CD4-positive, alpha-beta memory T cell (primary cell): ENCODE measurements around the gene NTN5. TPM values are rescaled to one million over a fixed set of nuclear protein-coding genes. Genes with fewer than 3 reads are reported as not detected.
A peak's percentile ranks its signal among the peaks of the same experiment; 100 is the strongest.
"Not testable (repeated sequence)": the region's sequence is repeated elsewhere in the genome, so short reads cannot be mapped to it uniquely, and the experiment has no call there.

Source experiments
- CTCF ChIA-PET: fragments of 350-600 bp; sonication (Branson Sonifier 250); formaldehyde crosslinking; loops from one replicate; lab custom pipeline; 2021; ENCODE audit warnings: inconsistent platforms; ENCODE audit not compliant: partially characterized antibody; lab: Charles Lee
- POLR2A ChIA-PET: fragments of 350-600 bp; sonication (Branson Sonifier 250); formaldehyde crosslinking; loops from one replicate; lab custom pipeline; 2021; ENCODE audit not compliant: partially characterized antibody; lab: Charles Lee
- DNase-seq, 5 donors: peaks; one replicate each; pipeline versions ENCODE4 v3.0.0 to v3.0.0-alpha.2; 2020 to 2022; ENCODE audit warnings: mixed read lengths in 1 of 5
- H3K27ac ChIP-seq: one replicate; pipeline ENCODE4 v1.7.0; 2013; ENCODE audit warnings: low read depth, low read length
- H3K27me3 ChIP-seq: 2 replicates; pipeline ENCODE4 v1.7.0; 2013; ENCODE audit warnings: mild to moderate bottlenecking, low read length, moderate library complexity; ENCODE audit not compliant: insufficient read depth
- H3K36me3 ChIP-seq: 2 replicates; pipeline ENCODE4 v1.7.0; 2013; ENCODE audit warnings: mild to moderate bottlenecking, low read length, moderate library complexity; ENCODE audit not compliant: insufficient read depth
- H3K4me1 ChIP-seq: 2 replicates; pipeline ENCODE4 v1.7.0; 2013; ENCODE audit warnings: mild to moderate bottlenecking, low read length, moderate library complexity; ENCODE audit not compliant: insufficient read depth
- H3K4me3 ChIP-seq, 2 donors: one replicate each; pipeline ENCODE4 v1.7.0; 2013; ENCODE audit warnings: low read length in 2 of 2, mild to moderate bottlenecking in 1 of 2
- H3K9me3 ChIP-seq, 2 donors: one replicate each; pipeline ENCODE4 v1.7.0; 2013; ENCODE audit warnings: low read length in 2 of 2, control low read depth in 1 of 2; ENCODE audit not compliant: control insufficient read depth in 1 of 2
- H3K27ac Mint-ChIP-seq, 7 donors: one replicate each; pipeline ENCODE4 v1.8.0; 2020 to 2021; ENCODE audit warnings: mixed read lengths in 7 of 7, mild to moderate bottlenecking in 6 of 7, inconsistent platforms in 3 of 7, moderate library complexity in 3 of 7
- H3K27me3 Mint-ChIP-seq, 2 donors: one replicate each; pipeline ENCODE4 v1.8.0; 2020 to 2021; ENCODE audit warnings: mixed read lengths in 2 of 2
- H3K36me3 Mint-ChIP-seq, 2 donors: one replicate each; pipeline ENCODE4 v1.8.0; 2020 to 2021; ENCODE audit warnings: mixed read lengths in 2 of 2, inconsistent platforms in 1 of 2, mild to moderate bottlenecking in 1 of 2
- H3K4me1 Mint-ChIP-seq, 4 donors: one replicate each; pipeline ENCODE4 v1.8.0; 2020 to 2021; ENCODE audit warnings: mixed read lengths in 4 of 4, mild to moderate bottlenecking in 1 of 4
- H3K4me3 Mint-ChIP-seq, 8 donors: one replicate each; pipeline ENCODE4 v1.8.0; 2020 to 2021; ENCODE audit warnings: mixed read lengths in 8 of 8, mild to moderate bottlenecking in 7 of 8, moderate library complexity in 6 of 8, inconsistent platforms in 3 of 8
- H3K9me3 Mint-ChIP-seq, 8 donors: one replicate each; pipeline ENCODE4 v1.8.0; 2020 to 2021; ENCODE audit warnings: mixed read lengths in 8 of 8, mild to moderate bottlenecking in 5 of 8, inconsistent platforms in 3 of 8, moderate library complexity in 1 of 8
- intact Hi-C: fragments of 100-400 bp; cut with micrococcal nuclease; formaldehyde crosslinking; loops from one replicate; pipeline ENCODE4 v1.15.1; 2023
- polyA plus RNA-seq, 2 donors: library from polyadenylated mRNA; unstranded; fragments of 300-500 nt; fragmentation: Illumina TruSeq; gene quantifications; one replicate each; pipeline ENCODE4 v1.2.3, GENCODE V29; 2021
- total RNA-seq, 2 experiments: library from RNA; stranded (reverse); gene quantifications; one replicate each; pipeline ENCODE4 v1.2.3, GENCODE V29; 2021

The NTN5 gene
- total and polyA plus RNA-seq, 4 experiments from 2014 or later = 0.62 to 3.3 (median 2.3) TPM; not detected in 1

DNA sequence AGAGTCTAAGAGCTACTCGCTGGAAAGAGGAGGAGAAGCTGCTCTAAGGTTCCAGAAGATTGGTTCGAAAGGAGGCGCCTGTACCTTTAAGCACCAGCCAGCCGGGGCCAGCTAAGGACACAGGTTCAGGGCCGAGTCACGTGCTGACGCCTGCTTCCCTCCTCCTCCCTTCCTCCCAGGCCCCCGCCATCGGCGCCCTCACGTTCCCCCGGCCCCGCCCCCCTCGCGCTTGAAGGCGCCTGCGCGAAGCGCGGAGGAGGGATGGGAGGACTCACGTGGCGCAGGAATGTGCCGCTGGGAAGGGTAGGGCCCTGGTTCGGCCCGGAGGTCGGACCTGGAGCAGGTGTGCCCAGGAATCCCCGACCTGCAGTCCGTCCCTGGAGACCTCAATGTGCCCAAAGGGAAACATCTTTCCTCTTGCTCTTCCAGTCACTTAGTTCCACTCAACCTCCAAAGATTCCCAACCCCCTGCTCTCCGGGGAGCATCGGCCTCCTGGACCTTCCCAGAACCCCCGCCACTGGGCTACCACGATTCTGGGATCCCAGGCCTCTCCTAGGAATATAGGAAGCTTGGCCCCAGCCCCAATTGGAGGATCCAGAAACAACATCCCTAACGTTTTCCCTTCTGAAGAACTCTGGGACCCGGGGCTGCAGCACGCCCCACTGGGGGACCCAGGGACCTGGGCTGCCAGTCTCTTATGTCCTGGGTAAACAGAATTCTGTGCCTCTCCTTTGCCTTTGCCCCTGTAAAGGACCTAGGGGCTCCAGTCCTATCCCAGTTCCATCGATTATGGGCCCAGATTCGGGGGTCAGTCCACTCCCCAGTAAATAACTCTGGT is 38.2 kb downstream of the NTN5 start:
- H3K4me3 Mint-ChIP-seq = peak overlapping the region; percentile 84 to 89 (median 86)
- ChIA-PET POLR2A (interaction anchor here (0.6 to 6.4 kb wide), 10 partner anchors 10 to 302 kb away, joined by 3 to 76 read pairs (median 6); partner anchors contain the start of genes CA11, RPL18 and SPHK2), CTCF (interaction anchor here (2.6 kb wide), 1 partner anchor 11 kb away, joined by 16 read pairs; the partner anchor contains the start of gene CA11)
- peaks cover 14 to 47% of the 10 kb centered on the region in 2 donors for H3K36me3 Mint-ChIP-seq
- peak overlapping the region; percentile 92 to 98 (median 95) for H3K27ac Mint-ChIP-seq
- H3K9me3 ChIP-seq = no peaks in the 10 kb centered on the region
- H3K36me3 ChIP-seq = peaks cover 35% of the 10 kb centered on the region
- no peaks in the 10 kb centered on the region for H3K27me3 ChIP-seq
- H3K9me3 Mint-ChIP-seq = peaks cover 0 to 4% (median 0%) of the 10 kb centered on the region in 8 donors
- no peaks in the 10 kb centered on the region for H3K27me3 Mint-ChIP-seq
- DNase-seq = peak; percentile 87 to 92 (median 88)
- peak overlapping the region; percentile 46 to 50 for H3K4me3 ChIP-seq
- H3K4me1 ChIP-seq = peaks cover 43% of the 10 kb centered on the region
- peaks cover 16 to 56% (median 37%) of the 10 kb centered on the region in 4 donors for H3K4me1 Mint-ChIP-seq
- intact Hi-C loops = loop anchor here (1.0 to 5.0 kb wide), 2 partner anchors 46 to 358 kb away; partner anchors contain the start of genes GYS1 and RUVBL2
- peak overlapping the region; percentile 88 for H3K27ac ChIP-seq

DNA sequence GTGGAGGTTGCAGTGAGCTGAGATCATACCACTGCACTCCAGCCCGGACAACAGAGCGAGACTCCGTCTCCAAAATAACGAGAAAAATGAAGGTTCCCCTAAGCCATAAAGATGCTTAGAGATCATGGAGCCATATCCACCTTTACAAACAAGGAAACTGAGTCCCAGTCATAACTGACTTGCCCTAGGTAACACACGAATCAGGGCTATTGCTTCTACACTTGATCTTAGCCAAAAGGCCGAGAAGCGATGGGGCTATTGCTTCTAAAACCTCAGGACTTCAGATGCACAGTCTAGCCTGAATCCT is 38.8 kb downstream of the NTN5 start:
- no peaks in the 10 kb centered on the region for H3K27me3 Mint-ChIP-seq
- DNase-seq = no peak
- POLR2A ChIA-PET = interaction anchor here (0.7 to 6.4 kb wide), 9 partner anchors 11 to 301 kb away, joined by 3 to 76 read pairs (median 6); partner anchors contain the start of genes CA11, RPL18 and SPHK2
- H3K36me3 Mint-ChIP-seq = peaks cover 14 to 51% of the 10 kb centered on the region in 2 donors
- peaks cover 12 to 51% (median 33%) of the 10 kb centered on the region in 4 donors for H3K4me1 Mint-ChIP-seq
- H3K27ac ChIP-seq = peak overlapping the region; percentile 88
- H3K4me3 Mint-ChIP-seq = peak overlapping the region; percentile 84 to 89 (median 86)
- CTCF ChIA-PET = interaction anchor here (2.6 kb wide), 1 partner anchor 12 kb away, joined by 16 read pairs; the partner anchor contains the start of gene CA11
- no peaks in the 10 kb centered on the region for H3K9me3 ChIP-seq
- peaks cover 0 to 4% (median 0%) of the 10 kb centered on the region in 8 donors for H3K9me3 Mint-ChIP-seq
- H3K36me3 ChIP-seq = peaks cover 35% of the 10 kb centered on the region
- peak overlapping the region; percentile 3 to 4 for H3K4me3 ChIP-seq
- intact Hi-C loops = no loop called here
- no peaks in the 10 kb centered on the region for H3K27me3 ChIP-seq
- peaks cover 37% of the 10 kb centered on the region for H3K4me1 ChIP-seq
- peak overlapping the region; percentile 92 to 98 (median 95) for H3K27ac Mint-ChIP-seq

DNA sequence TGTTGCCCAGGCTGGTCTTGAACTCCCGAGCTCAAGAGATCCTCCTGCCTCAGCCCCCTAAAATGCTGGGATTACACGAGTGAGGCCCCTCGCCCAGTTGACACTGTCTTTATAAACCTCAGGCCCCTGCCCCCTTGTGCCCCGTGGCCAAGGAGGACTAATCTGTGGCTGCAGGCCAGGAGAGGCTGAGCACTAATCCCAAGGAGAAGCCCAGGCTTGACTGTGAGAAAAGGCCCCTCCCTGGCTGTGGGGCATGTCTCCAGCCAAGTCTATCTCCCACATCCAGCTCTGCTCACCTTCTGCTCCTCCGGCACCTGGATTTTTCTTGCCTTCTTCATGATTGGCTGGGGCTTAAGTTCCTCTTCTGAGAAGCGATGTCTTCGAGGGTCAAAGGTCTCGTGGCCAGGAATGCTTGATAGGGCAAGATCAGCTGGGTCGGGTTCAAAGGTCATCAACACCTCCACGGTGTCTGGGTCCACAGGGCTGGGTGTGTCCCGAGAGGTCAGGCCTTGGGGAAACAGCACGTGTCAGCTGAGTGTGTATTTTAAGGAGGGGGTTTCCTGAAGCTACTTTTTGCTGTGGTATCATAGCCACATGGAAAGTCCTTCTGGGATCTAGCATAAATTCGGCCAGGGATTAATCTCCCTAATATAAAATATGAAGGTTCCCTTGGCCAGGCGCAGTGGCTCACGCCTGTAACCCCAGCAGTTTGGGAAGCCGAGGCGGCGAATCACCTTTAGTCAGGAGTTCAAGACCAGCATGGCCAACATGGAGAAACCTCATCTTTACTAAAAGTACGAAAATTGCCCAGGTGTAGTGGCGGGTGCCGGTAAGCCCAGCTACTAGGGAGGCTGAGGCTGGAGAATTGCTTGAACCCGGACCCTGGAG is 39.4 kb downstream of the NTN5 start:
- peak in 1 of 5 donors; percentile 22 for DNase-seq
- H3K4me3 ChIP-seq = no peak overlapping the region
- CTCF ChIA-PET = interaction anchor here (1.6 to 2.6 kb wide), 2 partner anchors 13 to 24 kb away, joined by 4 to 16 read pairs; partner anchors contain the start of gene CA11
- no peaks in the 10 kb centered on the region for H3K9me3 ChIP-seq
- H3K9me3 Mint-ChIP-seq = peaks cover 0 to under 1% (median 0%) of the 10 kb centered on the region in 8 donors
- H3K27me3 Mint-ChIP-seq = no peaks in the 10 kb centered on the region
- H3K27me3 ChIP-seq = no peaks in the 10 kb centered on the region
- H3K4me1 Mint-ChIP-seq = peaks cover 6 to 45% (median 28%) of the 10 kb centered on the region in 4 donors
- H3K4me1 ChIP-seq = peaks cover 31% of the 10 kb centered on the region
- intact Hi-C loops = no loop called here
- peaks cover 14 to 53% of the 10 kb centered on the region in 2 donors for H3K36me3 Mint-ChIP-seq
- peaks cover 35% of the 10 kb centered on the region for H3K36me3 ChIP-seq
- peak overlapping the region; percentile 88 for H3K27ac ChIP-seq
- H3K4me3 Mint-ChIP-seq = peak overlapping the region in 5 of 8 donors; percentile 84 to 86 (median 85)
- POLR2A ChIA-PET = interaction anchor here (0.7 to 6.4 kb wide), 9 partner anchors 10 to 301 kb away, joined by 3 to 76 read pairs (median 6); partner anchors contain the start of genes CA11, RPL18 and SPHK2
- H3K27ac Mint-ChIP-seq = peak overlapping the region in 6 of 7 donors; percentile 6 to 98 (median 94)

DNA sequence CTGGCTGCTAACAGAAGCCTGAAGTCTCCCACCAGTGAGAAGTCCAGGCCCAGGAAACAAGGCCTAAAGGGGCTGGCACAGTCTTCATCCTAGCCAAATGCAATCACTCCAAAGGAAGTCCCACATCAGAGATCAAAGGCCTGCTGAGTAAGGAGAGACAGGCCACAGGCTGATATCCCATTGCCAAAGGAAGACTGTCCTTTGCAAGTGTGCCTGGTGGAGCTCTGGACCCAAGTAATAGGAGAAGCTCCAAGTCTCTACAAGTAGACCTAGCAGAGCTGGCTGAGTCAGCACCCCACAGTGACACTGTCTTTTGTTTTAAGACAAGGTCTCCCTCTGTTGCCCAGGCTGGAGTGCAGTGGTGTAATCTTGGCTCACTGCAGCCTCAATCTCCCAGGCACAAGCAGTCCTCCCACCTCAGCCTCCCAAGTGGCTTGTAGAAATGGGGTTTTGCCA is 40.1 kb downstream of the NTN5 start:
- intact Hi-C loops = no loop called here
- no peaks in the 10 kb centered on the region for H3K9me3 ChIP-seq
- peak overlapping the region in 3 of 8 donors; percentile 21 to 46 (median 26) for H3K4me3 Mint-ChIP-seq
- H3K36me3 Mint-ChIP-seq = peaks cover 14 to 50% of the 10 kb centered on the region in 2 donors
- H3K4me1 ChIP-seq = peaks cover 28% of the 10 kb centered on the region
- peak overlapping the region in 5 of 7 donors; percentile 17 to 73 (median 52) for H3K27ac Mint-ChIP-seq
- CTCF ChIA-PET = interaction anchor here (1.6 to 2.6 kb wide), 3 partner anchors 13 to 24 kb away, joined by 4 to 16 read pairs (median 6); partner anchors contain the start of gene CA11
- POLR2A ChIA-PET = interaction anchor here (0.9 to 6.4 kb wide), 5 partner anchors 9 to 19 kb away, joined by 3 to 76 read pairs (median 32); partner anchors contain the start of genes CA11, RPL18 and SPHK2
- no peaks in the 10 kb centered on the region for H3K27me3 Mint-ChIP-seq
- peak overlapping the region; percentile 88 for H3K27ac ChIP-seq
- no peak overlapping the region for H3K4me3 ChIP-seq
- H3K36me3 ChIP-seq = peaks cover 35% of the 10 kb centered on the region
- H3K9me3 Mint-ChIP-seq = no peaks in the 10 kb centered on the region
- peak in 1 of 5 donors; percentile 13 for DNase-seq
- peaks cover 4 to 41% (median 22%) of the 10 kb centered on the region in 4 donors for H3K4me1 Mint-ChIP-seq
- H3K27me3 ChIP-seq = no peaks in the 10 kb centered on the region

DNA sequence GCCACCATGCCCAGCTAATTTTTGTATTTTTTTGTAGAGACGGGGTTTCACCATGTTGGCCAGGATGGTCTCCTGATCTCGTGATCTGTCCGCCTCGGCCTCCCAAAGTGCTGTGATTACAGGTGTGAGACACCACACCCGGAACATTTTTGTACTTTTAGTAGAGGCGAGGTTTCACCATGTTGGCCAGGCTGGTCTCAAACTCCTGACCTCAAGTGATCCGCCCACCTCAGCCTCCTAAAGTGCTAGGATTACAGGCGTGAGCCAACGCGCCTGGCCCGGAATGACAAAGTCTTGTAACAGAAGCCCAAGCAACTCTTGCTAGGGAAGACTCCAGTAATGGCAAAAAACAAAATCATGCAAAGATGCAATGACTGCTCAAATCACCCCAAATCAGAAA is 40.5 kb downstream of the NTN5 start:
- ChIA-PET POLR2A (interaction anchor here (1.6 to 6.4 kb wide), 5 partner anchors 9 to 16 kb away, joined by 6 to 76 read pairs (median 32); partner anchors contain the start of genes CA11, RPL18 and SPHK2), CTCF (interaction anchor here (1.6 kb wide), 2 partner anchors 13 to 23 kb away, joined by 4 to 6 read pairs; partner anchors contain the start of gene CA11)
- DNase-seq = peak in 1 of 5 donors; percentile 3
- H3K27me3 ChIP-seq, H3K27me3 Mint-ChIP-seq, H3K9me3 ChIP-seq, intact Hi-C loops, H3K4me3 ChIP-seq, H3K9me3 Mint-ChIP-seq, H3K27ac ChIP-seq: not testable (repeated sequence)
- Histone ChIP-seq H3K36me3 (peaks cover 35% of the 10 kb centered on the region), H3K4me1 (peaks cover 28% of the 10 kb centered on the region)
- peak overlapping the region in 3 of 8 donors; percentile 21 to 46 (median 26) for H3K4me3 Mint-ChIP-seq
- peak overlapping the region in 5 of 7 donors; percentile 17 to 78 (median 71) for H3K27ac Mint-ChIP-seq
- H3K4me1 Mint-ChIP-seq = peaks cover 4 to 42% (median 20%) of the 10 kb centered on the region in 4 donors
- H3K36me3 Mint-ChIP-seq = peaks cover 14 to 48% of the 10 kb centered on the region in 2 donors

DNA sequence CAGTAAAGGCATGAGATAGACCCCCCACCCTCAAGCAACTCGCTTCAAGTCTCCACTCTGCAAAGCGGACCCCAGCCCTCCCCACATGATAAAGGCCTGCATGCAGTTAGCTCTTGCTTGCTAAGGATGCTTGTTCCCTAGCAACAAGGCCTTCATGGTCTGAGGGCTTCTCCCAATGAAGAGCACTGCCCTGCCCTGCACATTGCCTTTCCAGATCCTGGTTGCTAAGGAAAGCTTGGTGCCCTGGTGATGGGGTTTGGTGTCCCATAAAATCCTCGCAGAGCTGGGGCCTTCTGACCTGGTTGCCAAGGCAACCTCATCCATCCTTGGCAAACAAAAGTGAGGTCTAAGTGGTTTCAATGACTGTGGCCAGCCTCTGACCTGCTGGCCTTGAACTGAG is 41.6 kb downstream of the NTN5 start:
- Mint-ChIP-seq H3K27ac (peak overlapping the region in 2 of 7 donors; percentile 50 to 65), H3K4me3 (no peak overlapping the region)

More for the DNA sequence above, 41.6 kb downstream of the NTN5 start:
- H3K4me1 Mint-ChIP-seq = peaks cover 4 to 45% (median 20%) of the 10 kb centered on the region in 4 donors
- POLR2A ChIA-PET = interaction anchor here (1.4 to 6.4 kb wide), 7 partner anchors 8 to 90 kb away, joined by 4 to 76 read pairs (median 6); partner anchors contain the start of genes CA11, RPL18 and SPHK2
- no peaks in the 10 kb centered on the region for H3K27me3 Mint-ChIP-seq
- H3K36me3 Mint-ChIP-seq = peaks cover 14 to 47% of the 10 kb centered on the region in 2 donors
- no peaks in the 10 kb centered on the region for H3K9me3 ChIP-seq
- H3K27me3 ChIP-seq = no peaks in the 10 kb centered on the region
- no peak overlapping the region for H3K27ac ChIP-seq
- peaks cover 35% of the 10 kb centered on the region for H3K36me3 ChIP-seq
- no peaks in the 10 kb centered on the region for H3K9me3 Mint-ChIP-seq
- DNase-seq = peak in 1 of 5 donors; percentile 27
- CTCF ChIA-PET = interaction anchor here (0.6 to 1.6 kb wide), 4 partner anchors 12 to 1309 kb away, joined by 3 to 6 read pairs (median 3); partner anchors contain the start of genes CA11, RPL18 and SPHK2
- intact Hi-C loops = no loop called here
- no peak overlapping the region for H3K4me3 ChIP-seq
- H3K4me1 ChIP-seq = peaks cover 28% of the 10 kb centered on the region
